CD14-positive monocyte (primary cell): ENCODE results near the gene LYPLA2. TPM values are rescaled to one million over a fixed set of nuclear protein-coding genes. Genes with fewer than 3 reads are reported as not detected.

ENCODE experiments used
- DNase-seq, 3 donors: peaks; one replicate each; pipeline ENCODE4 v3.0.0-alpha.2; 2011 to 2022
- H2AFZ ChIP-seq: 2 replicates; pipeline ENCODE4 v1.6.0; 2012; ENCODE audit warnings: mild to moderate bottlenecking, low read depth, low read length, inconsistent platforms; ENCODE audit not compliant: insufficient read depth, poor library complexity, severe bottlenecking
- H3K27ac ChIP-seq, 2 donors: 1 replicate in 1 of 2; 2 replicates in 1 of 2; pipeline ENCODE4 v1.5.1; 2012 to 2013; ENCODE audit warnings: low read length in 2 of 2, control low read depth in 1 of 2, inconsistent platforms in 1 of 2, low read depth in 1 of 2, mild to moderate bottlenecking in 1 of 2
- H3K27me3 ChIP-seq, 2 donors: one replicate each; pipeline versions ENCODE4 v1.6.0 to v1.6.1; 2011 to 2013; ENCODE audit warnings: low read length in 2 of 2; ENCODE audit not compliant: control insufficient read depth in 2 of 2, insufficient read depth in 2 of 2
- H3K36me3 ChIP-seq, 2 donors: replicated peaks in 1 of 2; 1 replicate in 1 of 2; 2 replicates in 1 of 2; pipeline versions ENCODE4 v1.5.1 to v1.6.1; 2012 to 2013; ENCODE audit warnings: low read length in 2 of 2, control low read depth in 1 of 2, inconsistent platforms in 1 of 2, mild to moderate bottlenecking in 1 of 2; ENCODE audit not compliant: insufficient read depth in 2 of 2, control insufficient read depth in 1 of 2
- H3K4me1 ChIP-seq, 2 donors: 1 replicate in 1 of 2; 2 replicates in 1 of 2; pipeline versions ENCODE4 v1.5.1 to v1.6.1; 2012 to 2013; ENCODE audit warnings: low read length in 2 of 2, control low read depth in 1 of 2, inconsistent platforms in 1 of 2, mild to moderate bottlenecking in 1 of 2, moderate library complexity in 1 of 2; ENCODE audit not compliant: insufficient read depth in 2 of 2, control insufficient read depth in 1 of 2
- H3K4me2 ChIP-seq: replicated peaks from 2 replicates; pipeline ENCODE3; 2012; ENCODE audit warnings: low read length, moderate library complexity, mild to moderate bottlenecking; ENCODE audit not compliant: poor library complexity, severe bottlenecking; ENCODE audit errors: extremely low read depth
- H3K4me3 ChIP-seq, 3 experiments: fragments of 200-600 bp in 1 of 3; sonication (generic) in 1 of 3; replicated peaks in 1 of 3; 1 replicate in 2 of 3; 2 replicates in 1 of 3; pipeline ENCODE4 v1.5.1; 2011 to 2013; ENCODE audit warnings: low read length in 3 of 3, mild to moderate bottlenecking in 3 of 3, control low read depth in 2 of 3, low read depth in 2 of 3, inconsistent platforms in 1 of 3, moderate library complexity in 1 of 3
- H3K79me2 ChIP-seq: 2 replicates; pipeline ENCODE4 v1.6.0; 2012; ENCODE audit warnings: mild to moderate bottlenecking, control low read depth, inconsistent platforms, low read length, moderate library complexity; ENCODE audit not compliant: insufficient read depth
- H3K9ac ChIP-seq: 2 replicates; pipeline ENCODE4 v1.6.0; 2017; ENCODE audit warnings: low read length, mild to moderate bottlenecking; ENCODE audit not compliant: insufficient read depth, poor library complexity, severe bottlenecking
- H3K9me3 ChIP-seq, 2 donors: replicated peaks in 1 of 2; 1 replicate in 1 of 2; 2 replicates in 1 of 2; pipeline versions ENCODE4 v1.5.1 to v1.6.1; 2012 to 2013; ENCODE audit warnings: low read length in 2 of 2, control low read depth in 1 of 2; ENCODE audit not compliant: control insufficient read depth in 1 of 2, insufficient read depth in 1 of 2
- H4K20me1 ChIP-seq: 2 replicates; pipeline ENCODE4 v1.6.0; 2012; ENCODE audit warnings: mild to moderate bottlenecking, low read length, control low read depth, moderate library complexity; ENCODE audit not compliant: insufficient read depth
- H3K27ac Mint-ChIP-seq, 7 donors: one replicate each; pipeline ENCODE4 v1.8.0; 2020; ENCODE audit warnings: mild to moderate bottlenecking in 7 of 7, mixed read lengths in 7 of 7, moderate library complexity in 6 of 7, inconsistent platforms in 2 of 7
- H3K27me3 Mint-ChIP-seq, 3 donors: one replicate each; pipeline ENCODE4 v1.8.0; 2021 to 2022; ENCODE audit warnings: low read depth in 3 of 3, mild to moderate bottlenecking in 3 of 3, mixed read lengths in 3 of 3, moderate library complexity in 3 of 3, inconsistent platforms in 1 of 3
- H3K36me3 Mint-ChIP-seq, 2 donors: one replicate each; pipeline ENCODE4 v1.8.0; 2020; ENCODE audit warnings: mixed read lengths in 2 of 2, inconsistent platforms in 1 of 2, mild to moderate bottlenecking in 1 of 2
- H3K4me1 Mint-ChIP-seq: one replicate; pipeline ENCODE4 v1.8.0; 2020; ENCODE audit warnings: mild to moderate bottlenecking, mixed read lengths
- H3K4me3 Mint-ChIP-seq, 2 donors: one replicate each; pipeline ENCODE4 v1.8.0; 2020; ENCODE audit warnings: mild to moderate bottlenecking in 2 of 2, mixed read lengths in 2 of 2, moderate library complexity in 1 of 2
- H3K9me3 Mint-ChIP-seq, 7 donors: one replicate each; pipeline ENCODE4 v1.8.0; 2020 to 2022; ENCODE audit warnings: mixed read lengths in 7 of 7, mild to moderate bottlenecking in 6 of 7, moderate library complexity in 6 of 7, inconsistent platforms in 2 of 7
- WGBS: methylation state at CpG from one replicate; pipeline ENCODE4 v1.1.5; 2013; ENCODE audit warnings: missing lambda C conversion rate; ENCODE audit not compliant: insufficient coverage; 5-methylcytosine and 5-hydroxymethylcytosine counted together
- intact Hi-C, 2 donors: fragments of 100-400 bp; cut with micrococcal nuclease; formaldehyde crosslinking; loops; one replicate each; pipeline versions ENCODE4 v1.15.0 to v1.15.1; 2023
- polyA plus RNA-seq, 3 donors: library from polyadenylated mRNA; depleted of rRNA in 1 of 3; unstranded in 2 of 3; stranded (reverse) in 1 of 3; fragments of 300-500 nt in 2 of 3; fragments of >200 nt in 1 of 3; fragmentation: Illumina TruSeq in 2 of 3; gene quantifications; 1 replicate in 2 of 3; 2 replicates in 1 of 3; pipeline ENCODE4 v1.2.3, GENCODE V29; 2012 to 2021
- TF ChIP-seq, protein P1 (sequence below): fragments of 200-600 bp; IDR thresholded peaks from one replicate; pipeline ENCODE4 v1.8.0; 2022; ENCODE audit warnings: antibody characterized with exemption, mild to moderate bottlenecking

LYPLA2 gene
- polyA plus RNA-seq, 3 donors, result 68.3 to 86.7 (median 74.1) TPM

GRCh38 chr1:23772049-23772853 is 18.7 kb upstream of the LYPLA2 start:
- H3K4me2 ChIP-seq, result peak overlapping the region; percentile 29
- H3K4me3 Mint-ChIP-seq, result no peak overlapping the region

GRCh38 chr1:23772854-23773242 is 18.1 kb upstream of the LYPLA2 start:
- Histone ChIP-seq H2AFZ (no peak overlapping the region), H3K4me1 (peaks cover 7 to 11% of the 10 kb centered on the region in 2 donors), H4K20me1 (no peaks in the 10 kb centered on the region), H3K4me3 (no peak overlapping the region), H3K36me3 (peaks cover 0 to 9% of the 10 kb centered on the region in 2 donors), H3K79me2 (peaks cover 17% of the 10 kb centered on the region), H3K27me3 (no peaks in the 10 kb centered on the region), H3K4me2 (no peak overlapping the region), H3K9ac (no peak overlapping the region), H3K9me3 (no peaks in the 10 kb centered on the region), H3K27ac (no peak overlapping the region)
- Mint-ChIP-seq H3K27me3 (no peaks in the 10 kb centered on the region), H3K27ac (peak overlapping the region in 1 of 7 donors; percentile 14), H3K4me1 (peaks cover 10% of the 10 kb centered on the region), H3K36me3 (peaks cover 11 to 18% of the 10 kb centered on the region in 2 donors), H3K9me3 (peaks cover 0 to 2% (median 0%) of the 10 kb centered on the region in 7 donors), H3K4me3 (no peak overlapping the region)
- DNase-seq, result no peak
- TF ChIP-seq, protein P1, sequence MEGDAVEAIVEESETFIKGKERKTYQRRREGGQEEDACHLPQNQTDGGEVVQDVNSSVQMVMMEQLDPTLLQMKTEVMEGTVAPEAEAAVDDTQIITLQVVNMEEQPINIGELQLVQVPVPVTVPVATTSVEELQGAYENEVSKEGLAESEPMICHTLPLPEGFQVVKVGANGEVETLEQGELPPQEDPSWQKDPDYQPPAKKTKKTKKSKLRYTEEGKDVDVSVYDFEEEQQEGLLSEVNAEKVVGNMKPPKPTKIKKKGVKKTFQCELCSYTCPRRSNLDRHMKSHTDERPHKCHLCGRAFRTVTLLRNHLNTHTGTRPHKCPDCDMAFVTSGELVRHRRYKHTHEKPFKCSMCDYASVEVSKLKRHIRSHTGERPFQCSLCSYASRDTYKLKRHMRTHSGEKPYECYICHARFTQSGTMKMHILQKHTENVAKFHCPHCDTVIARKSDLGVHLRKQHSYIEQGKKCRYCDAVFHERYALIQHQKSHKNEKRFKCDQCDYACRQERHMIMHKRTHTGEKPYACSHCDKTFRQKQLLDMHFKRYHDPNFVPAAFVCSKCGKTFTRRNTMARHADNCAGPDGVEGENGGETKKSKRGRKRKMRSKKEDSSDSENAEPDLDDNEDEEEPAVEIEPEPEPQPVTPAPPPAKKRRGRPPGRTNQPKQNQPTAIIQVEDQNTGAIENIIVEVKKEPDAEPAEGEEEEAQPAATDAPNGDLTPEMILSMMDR, result no peak
- WGBS, result 98% methylated on average over 9 of the region's 10 CpGs
- intact Hi-C loops, result loop anchor here (2.0 to 5.0 kb wide), 3 partner anchors 39 to 149 kb away; no protein-coding TSS in a partner anchor

More at GRCh38 chr1:23772049-23772853, 18.7 kb upstream of the LYPLA2 start:
- 8% methylated on average over 9 of the region's 14 CpGs for WGBS
- Histone ChIP-seq H3K9ac (no peak overlapping the region), H3K79me2 (peaks cover 11% of the 10 kb centered on the region), H3K9me3 (no peaks in the 10 kb centered on the region), H3K4me1 (peaks cover under 1 to 5% of the 10 kb centered on the region in 2 donors), H3K27ac (no peak overlapping the region), H4K20me1 (no peaks in the 10 kb centered on the region), H3K36me3 (peaks cover 0 to 14% of the 10 kb centered on the region in 2 donors), H3K27me3 (no peaks in the 10 kb centered on the region), H3K4me3 (no peak overlapping the region), H2AFZ (no peak overlapping the region)
- intact Hi-C loops, result loop anchor here (2.0 to 5.0 kb wide), 3 partner anchors 40 to 150 kb away; no protein-coding TSS in a partner anchor
- H3K9me3 Mint-ChIP-seq, result peaks cover 0 to 2% (median 0%) of the 10 kb centered on the region in 7 donors
- H3K27ac Mint-ChIP-seq, result no peak overlapping the region
- DNase-seq, result peak; percentile 62 to 85 (median 75)
- TF ChIP-seq, protein P1, result peak; percentile 88
- peaks cover 4% of the 10 kb centered on the region for H3K4me1 Mint-ChIP-seq
- H3K27me3 Mint-ChIP-seq, result no peaks in the 10 kb centered on the region
- H3K36me3 Mint-ChIP-seq, result peaks cover 11 to 21% of the 10 kb centered on the region in 2 donors
